Hepatic stellate cell (primary cell): ENCODE data around the gene SULT1C4.
"Not testable (repeated sequence)": the region's sequence is repeated elsewhere in the genome, so short reads cannot be mapped to it uniquely, and the experiment has no call there.

Experiments
- DNase-seq: peaks from one replicate; pipeline ENCODE4 v3.0.0; 2011; ENCODE audit warnings: low spot score

The SULT1C4 gene

GRCh38 chr2:108413711-108414095 lies 35.9 kb downstream of the SULT1C4 start:
- DNase-seq, result no peak

DNA sequence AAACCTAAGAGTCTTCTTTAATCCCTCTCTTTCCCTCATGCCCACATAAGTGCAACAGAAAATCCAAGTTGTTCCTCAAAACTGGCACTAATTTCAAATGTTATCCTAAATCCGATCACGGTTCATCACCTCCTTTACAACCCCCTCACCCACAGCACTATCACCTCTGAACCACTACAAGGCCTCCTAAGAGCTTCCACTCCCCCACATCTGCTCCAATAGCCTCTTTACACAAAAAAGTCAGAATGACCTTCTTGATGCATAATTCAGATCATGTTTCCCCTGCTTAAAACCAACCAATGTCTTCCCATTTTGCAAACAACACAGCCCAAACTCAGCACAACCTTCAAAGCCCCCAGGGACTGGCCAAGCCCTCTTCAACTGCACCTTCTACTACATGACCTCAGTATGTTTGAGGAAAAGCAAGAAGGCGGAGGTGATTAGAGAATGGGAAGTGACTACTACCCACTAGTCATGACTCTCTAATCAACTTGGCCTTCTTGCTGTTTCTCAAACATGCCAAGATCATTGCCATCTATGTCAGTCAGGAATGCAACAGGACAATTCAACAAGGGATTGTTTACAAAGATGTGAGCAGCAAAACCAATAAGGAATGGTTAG lies 36.6 kb downstream of the SULT1C4 start:
- no peak for DNase-seq

GRCh38 chr2:108414945-108415344 lies 37.2 kb downstream of the SULT1C4 start:
- no peak for DNase-seq

GRCh38 chr2:108417254-108417653 lies 39.5 kb downstream of the SULT1C4 start:
- DNase-seq, result no peak

DNA sequence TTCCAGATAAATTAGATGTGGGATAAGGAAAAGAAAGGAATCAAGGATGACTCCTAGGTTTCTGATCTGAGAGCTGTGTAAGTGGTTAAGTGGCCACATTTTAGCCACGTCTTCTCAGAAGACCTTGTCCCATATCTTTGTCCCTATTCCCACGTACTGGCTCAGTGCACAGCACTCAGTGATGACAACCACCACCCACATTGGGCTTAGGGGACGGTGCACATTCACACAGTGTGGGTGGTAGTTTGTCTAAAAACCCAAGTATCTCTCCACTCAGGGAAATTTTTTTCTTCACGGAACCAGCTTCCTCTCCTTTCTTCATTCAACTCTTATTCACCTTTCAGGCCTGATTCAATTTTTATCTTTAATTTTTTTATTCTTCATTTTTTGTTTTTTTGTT lies 40.7 kb downstream of the SULT1C4 start:
- DNase-seq, result no peak

GRCh38 chr2:108423067-108423466 lies 45.3 kb downstream of the SULT1C4 start:
- DNase-seq, result no peak

GRCh38 chr2:108423502-108424251 lies 45.9 kb downstream of the SULT1C4 start:
- no peak for DNase-seq

GRCh38 chr2:108428286-108429009 lies 50.7 kb downstream of the SULT1C4 start:
- DNase-seq, result no peak

DNA sequence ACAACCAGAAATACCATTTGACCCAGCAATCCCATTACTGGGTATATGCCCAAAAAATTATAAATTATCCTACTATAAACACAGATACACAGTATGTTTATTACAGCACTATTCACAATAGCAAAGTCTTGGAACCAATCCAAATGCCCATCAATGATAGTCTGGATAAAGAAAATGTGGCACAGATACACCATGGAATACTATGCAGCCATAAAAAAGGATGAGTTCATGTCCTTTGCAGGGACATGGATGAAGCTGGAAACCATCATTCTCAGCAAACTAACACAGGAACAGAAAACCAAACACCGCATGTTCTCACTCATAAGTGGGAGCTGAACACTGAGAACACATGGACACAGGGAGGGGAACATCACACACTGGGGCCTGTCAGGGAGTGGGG lies 57.8 kb downstream of the SULT1C4 start:
- DNase-seq, result not testable (repeated sequence)

GRCh38 chr2:108436976-108437375 lies 59.2 kb downstream of the SULT1C4 start:
- no peak for DNase-seq
